Large intestine (tissue), 3 donors: ENCODE measurements around the gene ARRB2. TPM values are rescaled to one million over a fixed set of nuclear protein-coding genes. Genes with fewer than 3 reads are reported as not detected.

Source experiments
- DNase-seq, 2 donors: peaks; one replicate each; pipeline versions ENCODE4 v3.0.0 to v3.0.0-alpha.2; 2013
- H3K27ac ChIP-seq: one replicate; pipeline ENCODE4 v1.5.1; 2013; ENCODE audit warnings: low read length
- H3K27me3 ChIP-seq: 2 replicates; pipeline ENCODE4 v1.6.1; 2013; ENCODE audit warnings: low read length; ENCODE audit not compliant: control insufficient read depth, insufficient read depth
- H3K36me3 ChIP-seq: 2 replicates; pipeline ENCODE4 v1.6.1; 2013; ENCODE audit warnings: low read length; ENCODE audit not compliant: control insufficient read depth, insufficient read depth
- H3K4me1 ChIP-seq: one replicate; pipeline ENCODE4 v1.6.1; 2013; ENCODE audit warnings: low read length; ENCODE audit not compliant: control insufficient read depth, insufficient read depth
- H3K4me3 ChIP-seq: one replicate; pipeline ENCODE4 v1.5.1; 2013; ENCODE audit warnings: low read length
- H3K9me3 ChIP-seq: one replicate; pipeline ENCODE4 v1.6.1; 2013; ENCODE audit warnings: mild to moderate bottlenecking, low read depth, low read length, moderate library complexity; ENCODE audit not compliant: control insufficient read depth
- WGBS: methylation state at CpG from one replicate; pipeline ENCODE4 v1.1.5; 2013; ENCODE audit warnings: low lambda C conversion rate; ENCODE audit not compliant: insufficient coverage; 5-methylcytosine and 5-hydroxymethylcytosine counted together
- polyA plus RNA-seq: library from polyadenylated mRNA; unstranded; fragments of 120-200 nt; gene quantifications from one replicate; pipeline ENCODE4 v1.2.1, GENCODE V29; 2013

The ARRB2 gene
- polyA plus RNA-seq, 1 donor: 96.7 TPM

DNA sequence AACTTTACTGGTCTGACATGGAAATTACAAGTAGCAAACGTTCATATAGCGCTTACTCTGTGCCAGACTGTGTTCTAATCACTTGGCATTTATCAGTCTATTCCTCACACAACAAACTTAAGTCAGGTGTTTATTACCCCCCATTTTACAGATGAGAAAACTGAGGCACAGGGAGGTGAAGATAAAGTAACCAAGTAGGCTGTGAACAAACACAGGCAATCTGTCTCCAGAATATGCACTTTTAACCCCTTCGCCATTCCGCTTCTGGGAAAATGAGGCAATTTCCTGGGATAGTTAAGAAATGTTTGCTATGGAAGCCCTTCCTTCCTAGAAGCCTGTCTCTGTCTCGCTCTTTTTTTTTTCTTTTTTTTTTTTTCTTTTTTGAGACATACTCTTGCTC lies 41.5 kb downstream of the ARRB2 start:
- Histone ChIP-seq H3K4me1 (no peaks in the 10 kb centered on the region), H3K4me3 (no peak overlapping the region), H3K9me3 (no peaks in the 10 kb centered on the region), H3K27me3 (peaks cover 9% of the 10 kb centered on the region), H3K27ac (no peak overlapping the region), H3K36me3 (no peaks in the 10 kb centered on the region)
- DNase-seq: no peak
- 29% methylated on average over 1 of the region's 5 CpGs for WGBS

- Histone ChIP-seq H3K4me1 (no peaks in the 10 kb centered on the region), H3K4me3 (no peak overlapping the region), H3K27me3 (peaks cover 9% of the 10 kb centered on the region), H3K9me3 (no peaks in the 10 kb centered on the region), H3K27ac (no peak overlapping the region), H3K36me3 (no peaks in the 10 kb centered on the region)
- no CpG with 5 or more reads among the region's 1 CpG for WGBS
- DNase-seq: no peak
Measured at GRCh38 chr17:4753392-4753791, 43.0 kb downstream of the ARRB2 start.

- Histone ChIP-seq H3K4me1 (no peaks in the 10 kb centered on the region), H3K27me3 (no peaks in the 10 kb centered on the region), H3K4me3 (no peak overlapping the region), H3K36me3 (no peaks in the 10 kb centered on the region), H3K27ac (peak overlapping the region; percentile 39), H3K9me3 (no peaks in the 10 kb centered on the region)
- no CpG with 5 or more reads among the region's 10 CpGs for WGBS
- DNase-seq: peak; percentile 86 to 94
Measured at GRCh38 chr17:4759776-4760236, 49.4 kb downstream of the ARRB2 start.

DNA sequence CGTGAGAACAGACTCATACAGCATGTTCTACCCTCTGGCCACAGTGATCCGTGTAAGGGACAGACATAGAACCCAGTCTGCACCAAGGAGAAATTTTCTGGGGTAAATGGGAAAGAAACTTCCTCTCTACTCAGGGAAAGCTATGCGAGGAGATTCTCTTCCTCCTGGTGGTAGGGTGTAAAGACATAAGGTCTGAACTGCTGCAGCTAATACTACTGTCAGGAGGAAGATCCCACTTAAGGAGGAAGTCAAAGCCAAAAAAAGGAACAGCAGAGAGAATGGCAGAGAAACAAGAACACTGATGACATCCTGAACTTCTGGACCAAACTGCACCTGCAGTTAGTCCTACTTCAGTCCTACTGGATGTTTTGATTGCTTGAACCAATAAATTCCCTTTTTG lies 54.2 kb downstream of the ARRB2 start:
- Histone ChIP-seq H3K4me1 (no peaks in the 10 kb centered on the region), H3K4me3 (no peak overlapping the region), H3K36me3 (no peaks in the 10 kb centered on the region), H3K27ac (no peak overlapping the region), H3K9me3 (no peaks in the 10 kb centered on the region), H3K27me3 (no peaks in the 10 kb centered on the region)
- DNase-seq: no peak
- no CpG with 5 or more reads among the region's 3 CpGs for WGBS

- no CpG with 5 or more reads among the region's 3 CpGs for WGBS
- no peak overlapping the region for H3K4me3 ChIP-seq
- no peak for DNase-seq
- no peaks in the 10 kb centered on the region for H3K36me3 ChIP-seq
- H3K9me3 ChIP-seq: no peaks in the 10 kb centered on the region
- H3K27me3 ChIP-seq: no peaks in the 10 kb centered on the region
- H3K27ac ChIP-seq: no peak overlapping the region
- peaks cover 10% of the 10 kb centered on the region for H3K4me1 ChIP-seq
Measured at GRCh38 chr17:4766201-4766600, 55.8 kb downstream of the ARRB2 start.

DNA sequence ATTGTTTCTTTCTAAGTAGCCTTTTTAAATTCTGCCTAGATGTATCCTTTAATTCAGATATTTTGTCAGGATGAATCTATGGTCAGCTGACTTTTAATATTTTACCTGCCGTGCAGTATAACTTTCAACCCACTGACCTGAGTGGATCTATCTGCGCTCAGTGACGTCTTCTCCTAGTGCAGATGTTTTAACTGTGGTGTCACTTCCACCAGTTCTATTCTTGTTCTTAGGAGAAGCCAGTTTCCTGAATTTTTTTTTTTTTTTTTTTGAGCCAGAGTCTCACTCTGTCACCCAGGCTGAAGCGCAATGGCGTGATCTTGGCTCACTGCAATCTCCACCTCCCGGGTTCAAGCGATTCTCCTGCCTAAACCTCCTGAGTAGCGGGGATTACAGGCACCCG lies 56.3 kb downstream of the ARRB2 start:
- no peak overlapping the region for H3K27ac ChIP-seq
- DNase-seq: no peak
- H3K4me1 ChIP-seq: peaks cover 14% of the 10 kb centered on the region
- H3K27me3 ChIP-seq: no peaks in the 10 kb centered on the region
- no CpG with 5 or more reads among the region's 9 CpGs for WGBS
- no peak overlapping the region for H3K4me3 ChIP-seq
- no peaks in the 10 kb centered on the region for H3K9me3 ChIP-seq
- no peaks in the 10 kb centered on the region for H3K36me3 ChIP-seq

DNA sequence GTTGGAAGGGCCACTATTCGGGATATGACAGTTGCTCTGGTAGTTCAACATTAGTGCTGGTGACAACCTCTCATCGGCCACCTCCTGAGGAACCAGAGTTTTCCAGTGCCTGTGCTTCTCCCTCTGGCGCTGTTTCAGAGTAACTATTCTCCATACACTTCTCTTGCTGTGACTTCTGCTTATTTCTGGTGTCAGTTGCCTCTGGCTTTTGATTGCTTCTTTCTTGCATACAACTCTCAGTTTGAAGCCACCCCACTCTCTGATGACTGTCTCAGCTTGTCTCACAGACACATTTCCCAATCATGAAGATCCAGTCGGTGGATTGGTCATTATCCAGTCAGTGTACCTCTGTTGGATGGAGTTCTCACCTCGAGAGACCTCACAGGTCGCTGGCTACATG lies 57.9 kb downstream of the ARRB2 start:
- Histone ChIP-seq H3K4me1 (peaks cover 23% of the 10 kb centered on the region), H3K27me3 (no peaks in the 10 kb centered on the region), H3K9me3 (no peaks in the 10 kb centered on the region), H3K27ac (no peak overlapping the region), H3K36me3 (no peaks in the 10 kb centered on the region), H3K4me3 (no peak overlapping the region)
- DNase-seq: no peak
- WGBS: no CpG with 5 or more reads among the region's 6 CpGs

- no peak overlapping the region for H3K27ac ChIP-seq
- peak in 1 of 2 donors; percentile 37 for DNase-seq
- H3K4me3 ChIP-seq: no peak overlapping the region
- H3K4me1 ChIP-seq: peaks cover 23% of the 10 kb centered on the region
- WGBS: no CpG with 5 or more reads among the region's 2 CpGs
- H3K9me3 ChIP-seq: no peaks in the 10 kb centered on the region
- no peaks in the 10 kb centered on the region for H3K36me3 ChIP-seq
- H3K27me3 ChIP-seq: no peaks in the 10 kb centered on the region
Measured at GRCh38 chr17:4769628-4770027, 59.2 kb downstream of the ARRB2 start.

Other genes with a start within 250 kb of the ARRB2 start
- gene SPNS2, start 211.8 kb upstream of the ARRB2 start, polyA plus RNA-seq: 13.3 TPM
- 46.0 TPM for gene MYBBP1A, start 155.2 kb upstream of the ARRB2 start, polyA plus RNA-seq
- gene GGT6, start 150.1 kb upstream of the ARRB2 start, polyA plus RNA-seq: 2.7 TPM
- 10.1 TPM for gene SMTNL2, start 126.1 kb upstream of the ARRB2 start, polyA plus RNA-seq
- 2.2 TPM for gene ALOX15, start 69.0 kb upstream of the ARRB2 start, polyA plus RNA-seq
- gene PELP1, start 6.5 kb upstream of the ARRB2 start, polyA plus RNA-seq: 50.9 TPM
- 33.0 TPM for gene MED11, start 20.8 kb downstream of the ARRB2 start, polyA plus RNA-seq
- gene ZMYND15, start 29.2 kb downstream of the ARRB2 start, polyA plus RNA-seq: 5.1 TPM
- gene CXCL16, start 29.3 kb downstream of the ARRB2 start, polyA plus RNA-seq: 62.1 TPM
- gene TM4SF5, start 61.3 kb downstream of the ARRB2 start, polyA plus RNA-seq: 44.0 TPM
- gene VMO1, start 75.7 kb downstream of the ARRB2 start, polyA plus RNA-seq: 2.1 TPM
- gene GLTPD2, start 78.3 kb downstream of the ARRB2 start, polyA plus RNA-seq: 34.4 TPM
- gene PSMB6, start 85.5 kb downstream of the ARRB2 start, polyA plus RNA-seq: 97.1 TPM
- gene PLD2, start 96.5 kb downstream of the ARRB2 start, polyA plus RNA-seq: 21.8 TPM
- gene MINK1, start 122.7 kb downstream of the ARRB2 start, polyA plus RNA-seq: 103 TPM
- 2.1 TPM for gene C17orf107, start 188.9 kb downstream of the ARRB2 start, polyA plus RNA-seq
- gene CHRNE, start 192.5 kb downstream of the ARRB2 start, polyA plus RNA-seq: 0.37 TPM
- gene GP1BA, start 221.6 kb downstream of the ARRB2 start, polyA plus RNA-seq: 1.5 TPM
- gene SLC25A11, start 229.4 kb downstream of the ARRB2 start, polyA plus RNA-seq: 47.1 TPM
- gene RNF167, start 229.6 kb downstream of the ARRB2 start, polyA plus RNA-seq: 117 TPM
- 557 TPM for gene PFN1, start 237.9 kb downstream of the ARRB2 start, polyA plus RNA-seq
- 31.4 TPM for gene ENO3, start 240.5 kb downstream of the ARRB2 start, polyA plus RNA-seq